ENCODE data around the gene CEP112. TPM values are rescaled to one million over a fixed set of nuclear protein-coding genes. Genes with fewer than 3 reads are reported as not detected.

The CEP112 gene
- total and polyA plus RNA-seq, 2 donors (not counting 3 experiments of a cell fraction or from before 2014, with no cell fraction given), result 1.5 to 25.3 TPM

- H3K9me3 ChIP-seq (replicated peaks; ENCODE audit: control insufficient read depth, insufficient read depth, low read length), result no peaks in the 10 kb centered on the region
- no TSS peak for BruUV-seq (replicated peaks)
- H4K20me1 ChIP-seq (replicated peaks; ENCODE audit: control insufficient read depth, extremely low read depth, insufficient read depth, low read length), result no peaks in the 10 kb centered on the region
- no peak overlapping the region for H3K4me2 ChIP-seq (ENCODE audit: insufficient read depth, low read length)
- no peak overlapping the region for H2AFZ ChIP-seq (ENCODE audit: low read depth, low read length)
- no peak for DNase-seq (ENCODE audit: low read depth, low spot score)
- CTCF ChIA-PET, result interaction anchor here (1.4 kb wide), 1 partner anchor 8 kb away, joined by 3 read pairs; no protein-coding TSS in a partner anchor
- no peak overlapping the region for H3K4me3 ChIP-seq (replicated peaks in 1 of 3; ENCODE audit: insufficient read depth in 1 of 3, low read depth in 1 of 3, low read length in 3 of 3)
- TF ChIP-seq POLR2AphosphoS5 (IDR thresholded peaks at IDR 0.05; ENCODE audit: insufficient read depth, low read depth, low read length), result no peak
- no peak for TF ChIP-seq MAX (IDR thresholded peaks at IDR 0.05; ENCODE audit: insufficient read depth, insufficient read length)
- TF ChIP-seq CTCF (IDR thresholded peaks at IDR 0.05; ENCODE audit: extremely low read depth in 1 of 2, insufficient read depth in 1 of 2, low read depth in 1 of 2, low read length in 2 of 2), result no peak
- no peak for TF ChIP-seq JUN (IDR thresholded peaks at IDR 0.05; ENCODE audit: borderline replicate concordance, insufficient read depth, insufficient read length, low read depth)
- TF ChIP-seq FOS (IDR thresholded peaks at IDR 0.05; ENCODE audit: borderline replicate concordance, insufficient read depth, low read length), result no peak
- no peak for TF ChIP-seq MYC (IDR thresholded peaks at IDR 0.05; ENCODE audit: low read depth, low read length)
- TF ChIP-seq POLR2A (IDR thresholded peaks at IDR 0.05; ENCODE audit: low read depth, low read length), result no peak
- no peak for TF ChIP-seq EZH2 (IDR thresholded peaks at IDR 0.05; ENCODE audit: borderline replicate concordance, low read depth, low read length, severe bottlenecking)
- no peak for TF ChIP-seq GATA2 (IDR thresholded peaks at IDR 0.05; ENCODE audit: insufficient read depth, insufficient read length, low read depth, low read length)
- H3K9me1 ChIP-seq (replicated peaks; ENCODE audit: control insufficient read depth, extremely low read depth, insufficient read depth, low read length), result no peaks in the 10 kb centered on the region
- no peaks in the 10 kb centered on the region for H3K27me3 ChIP-seq (ENCODE audit: control insufficient read depth in 2 of 2, insufficient read depth in 2 of 2, low read length in 2 of 2)
- H3K79me2 ChIP-seq (ENCODE audit: control insufficient read depth, insufficient read depth, low read length), result no peaks in the 10 kb centered on the region
- dilution Hi-C loops (cut with MboI; ENCODE audit: extremely low pct_ligation_motif_present, low sequenced_read_pairs), result no loop called here
- no peak overlapping the region for H3K9ac ChIP-seq (replicated peaks; ENCODE audit: extremely low read depth, insufficient read depth, low read length)
- FAIRE-seq, result no peak
- POLR2A ChIA-PET, result no interaction called here
- no peaks in the 10 kb centered on the region for H3K36me3 ChIP-seq (ENCODE audit: control insufficient read depth in 2 of 2, extremely low read depth in 1 of 2, insufficient read depth in 2 of 2, low read length in 2 of 2)
- intact Hi-C loops (cut with micrococcal nuclease), result no loop called here
- H3K4me1 ChIP-seq (ENCODE audit: control insufficient read depth, extremely low read depth, insufficient read depth, low read length), result no peaks in the 10 kb centered on the region
- H3K27ac ChIP-seq (ENCODE audit: insufficient read depth, low read depth, low read length), result no peak overlapping the region
Observed at GRCh38 chr17:66063686-66064085, 128.2 kb downstream of the CEP112 start.

Measured in endothelial cell of umbilical vein (primary cell).